Islet precursor cell (in vitro differentiated cells): Measurements from ENCODE around the gene GRB10.
A peak's percentile ranks its signal among the peaks of the same experiment; 100 is the strongest.

Experiments used
- DNase-seq: peaks from one replicate; pipeline ENCODE4 v3.0.0-alpha.2; 2018

Gene GRB10

DNA sequence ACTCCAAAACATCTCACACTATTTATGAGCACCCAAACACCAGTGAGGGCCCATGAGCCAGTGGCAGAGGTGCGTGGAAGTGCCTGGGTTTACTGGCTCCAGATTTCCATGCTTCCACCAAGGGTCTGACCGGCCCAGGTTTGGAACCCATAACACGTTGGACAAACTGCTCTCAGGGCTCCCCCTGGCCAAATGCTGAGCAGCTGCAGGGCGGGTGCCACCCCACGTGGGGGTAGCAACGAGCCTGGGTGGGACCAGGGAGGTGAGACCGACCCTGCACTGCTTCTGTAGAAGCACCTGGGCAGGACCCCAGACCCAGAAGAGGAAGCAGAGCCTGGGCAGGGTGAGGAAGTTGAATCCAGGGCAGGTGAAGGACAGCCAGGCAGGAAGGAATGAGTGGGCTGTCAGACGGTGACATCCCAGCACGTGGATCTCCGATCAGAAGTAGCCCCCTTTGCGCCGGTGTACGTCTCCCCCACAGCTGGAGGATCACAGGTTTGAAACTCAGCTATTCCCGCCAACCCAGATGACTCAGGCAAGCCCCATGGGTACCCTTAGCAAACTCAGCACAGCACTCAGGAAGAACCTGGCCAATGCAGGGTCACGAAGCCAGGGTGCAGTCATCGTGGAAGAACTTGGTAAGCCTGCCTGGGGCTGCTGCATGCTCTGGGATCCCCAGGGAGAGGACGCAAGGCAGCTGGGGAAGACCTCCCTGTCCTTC lies 117.1 kb downstream of the GRB10 start:
- peak; percentile 52 for DNase-seq

GRCh38 chr7:50664937-50665336 lies 117.8 kb downstream of the GRB10 start:
- DNase-seq, result no peak

- peak; percentile 74 for DNase-seq
Measured at GRCh38 chr7:50664461-50664922, 118.2 kb downstream of the GRB10 start.

DNA sequence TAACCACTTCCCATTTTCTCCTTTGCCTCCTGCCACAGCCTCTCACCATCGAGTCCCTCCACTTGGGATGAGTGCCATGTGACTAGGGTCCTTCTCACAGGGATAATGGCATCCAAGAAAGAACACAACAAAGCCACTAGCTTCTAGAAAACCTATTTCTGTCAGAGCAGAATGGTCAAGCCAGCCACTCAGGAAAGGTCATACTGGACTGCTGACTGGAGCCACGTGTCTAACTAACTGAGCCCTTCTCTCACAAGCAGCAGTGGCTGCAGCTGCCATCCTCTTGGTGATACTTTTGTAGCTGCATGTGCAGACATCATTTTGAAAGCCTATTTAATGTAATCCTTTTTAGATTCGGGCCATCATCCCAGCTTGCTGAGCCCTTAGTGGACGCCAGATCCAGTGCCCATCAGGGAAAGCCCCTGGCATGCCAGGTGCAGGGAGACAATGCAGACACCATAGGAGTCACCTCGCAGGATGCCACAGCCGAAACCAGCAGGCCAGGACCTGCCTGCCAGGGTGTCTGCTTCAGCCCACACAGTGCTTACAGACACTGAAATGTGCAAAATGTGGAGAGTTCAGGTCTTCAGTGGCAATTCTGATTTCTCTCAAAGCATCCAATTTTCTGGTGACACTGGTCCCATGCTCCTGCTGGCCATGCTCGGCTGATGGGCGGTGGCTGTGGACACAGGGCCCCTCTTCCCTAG lies 119.1 kb downstream of the GRB10 start:
- no peak for DNase-seq

GRCh38 chr7:50662996-50663395 lies 119.7 kb downstream of the GRB10 start:
- DNase-seq, result peak; percentile 19

- DNase-seq, result peak; percentile 37
Measured at GRCh38 chr7:50662041-50662694, 120.5 kb downstream of the GRB10 start.

- no peak for DNase-seq
Measured at GRCh38 chr7:50661345-50662040, 121.2 kb downstream of the GRB10 start.

GRCh38 chr7:50660830-50661175 lies 121.9 kb downstream of the GRB10 start:
- peak; percentile 27 for DNase-seq

- peak; percentile 41 for DNase-seq
Measured at GRCh38 chr7:50660040-50660829, 122.5 kb downstream of the GRB10 start.

DNA sequence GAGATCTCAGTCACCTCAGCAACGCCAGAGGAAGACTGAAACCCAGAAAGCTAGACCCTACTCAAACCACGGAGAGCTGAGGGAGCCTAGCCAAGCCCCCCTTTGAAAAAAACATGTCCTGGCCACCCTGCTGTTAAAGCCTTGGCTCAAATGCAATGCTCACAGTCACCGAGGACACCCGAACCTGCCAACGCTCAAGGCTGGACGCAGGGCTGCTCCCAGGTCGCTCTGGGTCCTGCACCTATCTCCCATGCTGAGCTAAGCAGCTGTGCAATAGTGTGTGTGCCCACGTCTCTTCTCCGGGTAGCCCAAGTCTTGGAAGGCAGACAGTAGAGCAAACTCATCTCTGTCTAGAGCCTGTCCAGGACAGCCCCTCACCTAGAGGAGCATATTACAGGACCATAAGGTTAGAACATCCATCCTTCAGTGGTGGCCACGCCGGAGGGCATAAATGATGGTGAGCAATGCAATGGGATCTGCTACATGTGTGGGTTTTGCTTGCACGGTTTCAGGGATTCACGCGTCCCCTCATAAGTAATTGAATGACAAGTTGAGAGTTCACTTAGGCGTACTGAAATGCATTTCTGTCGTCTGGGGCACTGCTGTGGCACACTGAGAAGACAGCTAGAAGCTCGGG lies 123.2 kb downstream of the GRB10 start:
- DNase-seq, result peak; percentile 32

GRCh38 chr7:50658696-50659095 lies 124.0 kb downstream of the GRB10 start:
- DNase-seq, result peak; percentile 37

- peak; percentile 20 for DNase-seq
Measured at GRCh38 chr7:50657912-50658311, 124.8 kb downstream of the GRB10 start.

GRCh38 chr7:50657341-50657873 lies 125.3 kb downstream of the GRB10 start:
- DNase-seq, result peak; percentile 19

GRCh38 chr7:50656141-50656895 lies 126.4 kb downstream of the GRB10 start:
- peak; percentile 43 for DNase-seq

DNA sequence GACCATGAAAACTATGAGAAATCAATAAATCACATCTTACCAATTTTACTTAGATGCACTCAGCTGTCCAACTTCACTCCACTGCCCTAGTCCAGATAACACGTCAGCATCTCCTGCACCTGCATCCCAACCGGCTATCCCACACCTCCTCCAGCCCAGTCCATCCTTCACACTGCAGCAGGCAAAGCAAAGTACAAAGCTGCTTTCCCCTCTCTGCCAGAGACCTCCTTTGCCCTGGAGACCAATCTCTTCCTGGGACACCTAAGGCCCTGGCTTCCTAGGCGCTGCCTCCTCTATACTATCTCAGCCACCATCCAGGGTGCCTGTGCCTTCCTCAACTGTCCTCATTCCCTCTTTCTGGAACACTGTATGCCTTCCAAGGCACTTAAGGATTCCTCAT lies 127.2 kb downstream of the GRB10 start:
- DNase-seq, result peak; percentile 26

DNA sequence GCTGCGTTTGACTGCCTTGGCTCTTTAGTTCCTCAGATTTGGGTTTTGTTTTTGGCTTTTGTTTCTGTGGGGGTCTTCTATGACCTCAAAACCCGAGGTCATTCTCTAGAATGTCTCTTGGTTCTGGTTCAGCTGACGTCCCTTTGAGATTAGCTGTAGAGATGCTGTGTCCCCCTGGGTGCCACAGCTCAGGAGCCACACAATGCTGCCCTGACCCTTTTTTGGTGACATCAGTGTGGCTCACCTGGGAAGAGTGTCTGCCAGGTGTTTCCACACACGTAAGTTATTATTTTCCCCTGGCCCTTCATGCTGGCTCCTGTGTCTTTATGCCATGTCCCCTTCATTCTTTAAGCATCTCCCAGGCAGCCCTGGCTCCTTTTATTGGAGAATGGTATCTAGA lies 127.7 kb downstream of the GRB10 start:
- peak; percentile 12 for DNase-seq

GRCh38 chr7:50653981-50654425 lies 128.7 kb downstream of the GRB10 start:
- DNase-seq, result peak; percentile 28

GRCh38 chr7:50653126-50653864 lies 129.4 kb downstream of the GRB10 start:
- peak; percentile 56 for DNase-seq

- peak; percentile 12 for DNase-seq
Measured at GRCh38 chr7:50652400-50653125, 130.1 kb downstream of the GRB10 start.
